ES-I3 (cell line): ENCODE measurements around the gene TCAF2.
"Not testable (repeated sequence)": the region's sequence is repeated elsewhere in the genome, so short reads cannot be mapped to it uniquely, and the experiment has no call there.

ENCODE experiments used
- H3K36me3 ChIP-seq: 2 replicates; pipeline ENCODE4 v1.6.1; 2013; ENCODE audit warnings: mild to moderate bottlenecking, low read length, control low read depth, moderate library complexity; ENCODE audit not compliant: insufficient read depth
- H3K4me1 ChIP-seq: 2 replicates; pipeline ENCODE4 v1.6.1; 2013; ENCODE audit warnings: mild to moderate bottlenecking, control low read depth, low read length; ENCODE audit not compliant: insufficient read depth
- H3K9ac ChIP-seq: 2 replicates; pipeline ENCODE4 v1.6.1; 2013; ENCODE audit warnings: low read depth, mild to moderate bottlenecking, low read length, moderate library complexity
- H3K9me3 ChIP-seq: 2 replicates; pipeline ENCODE4 v1.6.1; 2013; ENCODE audit warnings: mild to moderate bottlenecking, low read length, moderate library complexity; ENCODE audit not compliant: control insufficient read depth, insufficient read depth

TCAF2 gene

DNA sequence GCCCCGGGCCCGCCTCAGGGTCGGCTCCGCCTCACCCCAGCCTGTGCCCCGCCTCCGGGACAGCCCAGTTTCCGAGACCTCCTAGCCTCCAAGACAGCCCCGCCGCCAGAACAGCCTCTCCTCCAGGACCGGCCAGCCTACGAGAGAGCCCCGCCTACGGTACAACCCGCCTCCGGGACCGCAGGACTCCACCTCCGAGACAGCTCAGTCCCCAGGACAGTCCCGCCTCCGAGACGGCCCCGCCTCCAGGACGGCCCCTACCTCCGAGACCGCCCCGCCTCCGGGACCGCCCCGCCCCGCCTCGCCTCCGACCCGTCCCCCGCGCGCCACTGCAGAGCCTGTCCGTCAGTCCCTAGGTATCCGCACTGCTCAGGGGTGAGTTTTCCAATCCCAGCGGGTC is at the start of gene TCAF2:
TCAF2 (plus strand) TSS at position 329 of the 400 bp plus-strand sequence.
- not testable (repeated sequence) for H3K36me3 ChIP-seq, H3K9ac ChIP-seq, H3K9me3 ChIP-seq, H3K4me1 ChIP-seq

GRCh38 chr7:143571501-143571900 is 49.3 kb upstream of the TCAF2 start, which contains the start of gene CTAGE15:
Gene CTAGE15, plus strand, starts transcription at chr7:143571801. Its CDS starts 17 bp downstream, at chr7:143571818.
- not testable (repeated sequence) for H3K9me3 ChIP-seq, H3K9ac ChIP-seq, H3K4me1 ChIP-seq, H3K36me3 ChIP-seq

DNA sequence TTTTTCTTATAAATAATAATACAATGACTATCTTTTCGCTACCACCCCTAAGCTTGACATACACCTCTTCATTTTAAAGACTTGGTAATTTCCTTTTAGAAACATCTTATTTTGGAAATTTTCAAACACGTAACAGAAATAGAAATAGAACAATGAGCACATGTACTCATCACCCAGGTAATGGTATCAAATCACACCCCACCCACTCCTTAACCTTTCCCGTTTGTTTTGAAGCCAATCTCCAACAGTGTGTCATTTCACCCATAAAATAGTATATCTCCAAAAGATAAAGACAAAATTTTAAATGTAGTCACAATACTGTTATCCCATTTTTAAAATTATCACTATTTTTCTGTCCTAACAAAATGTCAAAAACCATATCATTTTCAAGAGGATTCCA is 32.6 kb upstream of the TCAF2 start:
- not testable (repeated sequence) for H3K9ac ChIP-seq, H3K4me1 ChIP-seq, H3K36me3 ChIP-seq, H3K9me3 ChIP-seq

- H3K9me3 ChIP-seq, H3K36me3 ChIP-seq, H3K9ac ChIP-seq, H3K4me1 ChIP-seq: not testable (repeated sequence)
Observed at GRCh38 chr7:143589897-143590296, 30.9 kb upstream of the TCAF2 start.

- H3K9me3 ChIP-seq, H3K36me3 ChIP-seq, H3K9ac ChIP-seq, H3K4me1 ChIP-seq: not testable (repeated sequence)
Observed at GRCh38 chr7:143598086-143598485, 22.7 kb upstream of the TCAF2 start.

DNA sequence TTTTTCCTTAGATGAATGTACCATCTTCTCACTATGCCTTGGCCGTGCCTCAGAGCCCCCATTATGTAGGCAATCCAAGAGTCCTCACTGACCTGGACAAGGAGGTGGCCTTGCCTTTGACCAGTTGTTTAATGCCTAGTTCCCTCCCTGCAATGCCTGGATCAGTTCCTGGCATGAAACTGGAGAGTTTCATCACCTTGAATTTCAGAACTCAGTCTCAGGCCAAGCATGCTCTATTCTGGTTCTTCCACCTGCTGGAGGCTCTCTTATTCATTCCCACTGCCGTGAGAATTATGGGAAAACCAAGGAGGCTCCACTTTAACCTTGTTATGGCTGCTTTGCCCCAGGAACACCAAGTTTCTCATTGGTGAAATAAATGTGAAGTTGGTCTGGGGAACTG is 17.2 kb upstream of the TCAF2 start:
- H3K9me3 ChIP-seq, H3K4me1 ChIP-seq, H3K9ac ChIP-seq, H3K36me3 ChIP-seq: not testable (repeated sequence)

- not testable (repeated sequence) for H3K4me1 ChIP-seq, H3K36me3 ChIP-seq, H3K9me3 ChIP-seq, H3K9ac ChIP-seq
Observed at GRCh38 chr7:143606088-143606487, 14.7 kb upstream of the TCAF2 start.

GRCh38 chr7:143615545-143615944 is 5.2 kb upstream of the TCAF2 start:
- H3K36me3 ChIP-seq, H3K9me3 ChIP-seq, H3K4me1 ChIP-seq, H3K9ac ChIP-seq: not testable (repeated sequence)

DNA sequence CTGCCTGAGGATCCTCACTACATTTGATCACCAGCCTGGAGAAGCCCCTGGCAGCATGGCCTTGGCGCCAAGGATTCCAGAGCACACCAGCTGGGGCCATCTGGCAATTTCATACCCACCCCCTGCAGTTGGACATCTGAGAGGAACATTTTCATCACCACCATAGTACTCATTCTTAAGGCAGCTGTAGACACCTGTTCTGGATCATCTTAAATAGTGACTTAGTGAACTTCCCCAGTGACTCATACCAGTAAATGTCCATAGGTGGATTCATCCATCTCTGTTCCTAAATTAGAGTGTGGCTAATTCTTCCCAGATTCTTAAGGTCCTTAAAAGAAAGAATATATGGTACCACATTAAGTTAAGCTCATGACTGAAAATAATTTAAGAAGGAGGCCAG is 3.6 kb upstream of the TCAF2 start:
- not testable (repeated sequence) for H3K9me3 ChIP-seq, H3K9ac ChIP-seq, H3K4me1 ChIP-seq, H3K36me3 ChIP-seq

DNA sequence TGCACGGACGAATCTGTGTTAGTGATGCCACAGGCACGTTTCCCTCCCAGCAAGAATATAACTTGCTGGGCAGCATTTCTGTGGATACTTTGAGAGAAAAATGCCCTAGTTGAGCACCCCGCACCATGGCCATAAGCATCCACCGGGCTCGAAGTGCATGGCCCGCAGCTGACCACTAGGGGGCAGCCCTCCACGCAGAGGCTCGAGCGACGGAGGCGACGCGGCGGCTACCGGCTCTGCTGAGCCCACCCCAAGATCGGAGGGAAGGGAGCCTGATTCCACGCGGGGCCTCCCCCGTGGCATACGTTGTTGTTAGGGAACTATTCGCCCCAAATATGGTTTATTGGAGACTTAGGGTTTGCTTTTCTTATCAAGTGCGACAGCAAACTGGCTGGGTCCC is 716 bp upstream of the TCAF2 start:
- not testable (repeated sequence) for H3K9me3 ChIP-seq, H3K9ac ChIP-seq, H3K36me3 ChIP-seq, H3K4me1 ChIP-seq

DNA sequence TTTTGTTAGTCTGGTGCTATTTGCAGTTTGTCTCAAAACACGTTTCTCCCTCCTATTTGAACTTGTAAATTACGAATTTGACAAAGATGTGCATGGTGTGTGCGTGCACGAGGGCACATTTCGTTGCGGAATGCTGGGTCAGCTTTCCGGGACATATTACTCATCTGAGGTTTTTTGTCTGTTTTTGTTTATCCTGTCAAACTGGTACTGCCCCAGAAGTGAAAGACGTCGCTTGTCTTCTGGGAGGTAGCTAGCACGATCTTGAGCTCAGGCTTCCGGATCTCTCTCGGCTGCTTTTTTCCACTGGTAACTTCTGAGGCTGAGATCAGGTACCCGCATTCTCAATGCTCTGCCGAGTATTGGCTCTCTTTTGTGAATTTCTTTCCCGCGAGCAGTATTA is 401 bp downstream of the TCAF2 start:
- H3K9me3 ChIP-seq, H3K4me1 ChIP-seq, H3K9ac ChIP-seq, H3K36me3 ChIP-seq: not testable (repeated sequence)

DNA sequence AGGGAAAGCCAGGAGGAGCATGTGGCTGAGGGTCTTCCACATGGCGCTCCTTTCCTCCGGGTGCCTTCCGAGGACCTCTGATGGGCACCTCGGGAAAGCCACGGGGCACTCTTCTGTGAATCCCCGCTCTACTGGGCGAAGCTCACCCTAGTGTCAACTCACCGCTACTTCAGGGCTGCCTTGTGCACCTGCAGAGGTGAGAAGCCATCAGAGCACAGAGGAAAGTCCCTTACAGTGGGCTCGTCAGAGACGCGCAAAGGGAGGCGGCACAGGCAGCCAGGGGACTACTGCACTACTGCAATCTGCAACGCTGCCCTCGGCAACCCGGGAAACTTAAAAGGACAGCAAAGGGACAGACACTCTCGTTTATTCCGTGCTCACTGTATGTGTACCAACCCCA is 1.4 kb downstream of the TCAF2 start:
- not testable (repeated sequence) for H3K9me3 ChIP-seq, H3K4me1 ChIP-seq, H3K9ac ChIP-seq, H3K36me3 ChIP-seq

DNA sequence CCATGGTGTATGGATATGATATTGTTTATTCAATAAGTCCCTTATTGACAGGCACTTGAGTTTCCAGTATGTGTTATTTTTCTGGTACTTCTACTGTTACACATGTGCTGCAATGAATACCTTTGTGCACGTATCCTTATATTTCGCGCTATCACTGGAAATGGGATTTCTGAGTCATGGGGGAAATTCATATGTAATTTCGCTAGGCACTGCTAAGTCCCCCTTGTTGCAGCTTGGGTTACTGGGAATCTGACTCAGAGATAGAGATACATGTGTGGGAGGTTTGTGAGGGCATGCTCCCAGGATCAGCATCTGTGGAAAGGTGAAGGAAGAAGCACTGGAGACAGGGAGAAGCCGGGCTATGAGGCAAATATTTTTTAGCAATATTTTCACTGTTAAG is 9.9 kb downstream of the TCAF2 start:
- H3K36me3 ChIP-seq, H3K9ac ChIP-seq, H3K9me3 ChIP-seq: not testable (repeated sequence)

DNA sequence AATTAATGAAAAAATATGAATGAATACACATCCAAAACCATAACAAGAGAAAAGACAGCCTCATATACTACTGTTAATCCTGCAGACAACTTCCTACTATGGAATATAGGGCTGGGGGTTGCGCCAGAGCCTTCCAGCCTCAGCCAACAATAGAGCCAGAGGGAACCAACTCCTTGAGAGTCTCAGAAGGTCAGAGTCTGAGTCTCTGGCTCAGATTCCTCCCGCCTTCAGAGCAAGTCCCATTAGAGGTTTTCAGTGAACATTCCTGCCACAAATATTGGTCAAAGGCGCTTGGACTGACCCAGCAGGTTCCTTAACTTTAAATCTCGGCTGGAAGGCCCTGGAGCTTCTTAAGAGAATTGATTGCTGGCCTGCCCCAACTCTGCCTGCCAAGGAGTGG is 11.7 kb downstream of the TCAF2 start:
- H3K9me3 ChIP-seq, H3K9ac ChIP-seq, H3K4me1 ChIP-seq, H3K36me3 ChIP-seq: not testable (repeated sequence)

More for the DNA sequence above, 9.9 kb downstream of the TCAF2 start:
- not testable (repeated sequence) for H3K4me1 ChIP-seq

- H3K9ac ChIP-seq, H3K4me1 ChIP-seq, H3K36me3 ChIP-seq, H3K9me3 ChIP-seq: not testable (repeated sequence)
Observed at GRCh38 chr7:143633013-143633618, 12.3 kb downstream of the TCAF2 start.
